Esophagus squamous epithelium (tissue), 5 donors: Measurements from ENCODE around the gene CUL5. TPM values are rescaled to one million over a fixed set of nuclear protein-coding genes. Genes with fewer than 3 reads are reported as not detected.
"Not testable (repeated sequence)": the region's sequence is repeated elsewhere in the genome, so short reads cannot be mapped to it uniquely, and the experiment has no call there.

Experiments
- DNase-seq: peaks from one replicate; lab custom pipeline; 2025; lab: John Stamatoyannopoulos, UW
- H3K27ac ChIP-seq, 4 donors: fragments of 200-600 bp; sonication (generic); one replicate each; pipeline ENCODE4 v1.5.1; 2016 to 2019; ENCODE audit warnings: mild to moderate bottlenecking in 1 of 4
- H3K27me3 ChIP-seq, 4 donors: fragments of 200-600 bp; sonication (generic); 1 replicate in 3 of 4; 2 replicates in 1 of 4; pipeline versions ENCODE4 v1.5.1 to v1.6.0; 2017 to 2021; ENCODE audit warnings: antibody characterized with exemption in 1 of 4
- H3K36me3 ChIP-seq, 3 donors: fragments of 200-600 bp; sonication (generic); one replicate each; pipeline ENCODE4 v1.5.1; 2016 to 2019
- H3K4me1 ChIP-seq, 3 donors: fragments of 200-600 bp; sonication (generic); one replicate each; pipeline ENCODE4 v1.5.1; 2017 to 2019
- H3K4me3 ChIP-seq, 4 donors: fragments of 200-600 bp; sonication (generic); 1 replicate in 3 of 4; 2 replicates in 1 of 4; pipeline ENCODE4 v1.5.1; 2016 to 2019; ENCODE audit warnings: mild to moderate bottlenecking in 2 of 4, moderate library complexity in 1 of 4
- H3K9me3 ChIP-seq, 3 donors: fragments of 200-600 bp; sonication (generic); one replicate each; pipeline ENCODE4 v1.5.1; 2016 to 2019
- POLR2A ChIP-seq, 4 donors: fragments of 450-650 bp; IDR thresholded peaks; one replicate each; pipeline ENCODE4 v1.6.1; 2017; ENCODE audit warnings: antibody characterized with exemption in 4 of 4, mild to moderate bottlenecking in 4 of 4, moderate library complexity in 3 of 4
- WGBS, 2 donors: methylation state at CpG; one replicate each; pipeline ENCODE4 v1.1.5; 2018; 5-methylcytosine and 5-hydroxymethylcytosine counted together
- intact Hi-C: fragments of 100-400 bp; cut with DNase I; formaldehyde crosslinking; loops from one replicate; pipeline ENCODE4 v1.15.0; 2022
- total RNA-seq, 4 donors: library from RNA; depleted of rRNA; stranded (reverse); fragments of >200 nt; gene quantifications; one replicate each; pipeline ENCODE4 v1.1.0, GENCODE V29; 2016
- TF ChIP-seq, protein P1 (sequence below), 6 experiments: fragments of 450-650 bp in 4 of 6; fragments of 200-600 bp in 2 of 6; sonication (generic) in 2 of 6; IDR thresholded peaks; one replicate each; pipeline ENCODE4 v1.5.1; 2016 to 2019; ENCODE audit warnings: antibody characterized with exemption in 6 of 6, mild to moderate bottlenecking in 4 of 6, moderate library complexity in 4 of 6
- donor health status: DM: yes; HTN: yes; CAD: no.

Gene CUL5
- total RNA-seq, 4 donors from 2014 or later, result 19.4 to 34.3 (median 31.7) TPM

DNA sequence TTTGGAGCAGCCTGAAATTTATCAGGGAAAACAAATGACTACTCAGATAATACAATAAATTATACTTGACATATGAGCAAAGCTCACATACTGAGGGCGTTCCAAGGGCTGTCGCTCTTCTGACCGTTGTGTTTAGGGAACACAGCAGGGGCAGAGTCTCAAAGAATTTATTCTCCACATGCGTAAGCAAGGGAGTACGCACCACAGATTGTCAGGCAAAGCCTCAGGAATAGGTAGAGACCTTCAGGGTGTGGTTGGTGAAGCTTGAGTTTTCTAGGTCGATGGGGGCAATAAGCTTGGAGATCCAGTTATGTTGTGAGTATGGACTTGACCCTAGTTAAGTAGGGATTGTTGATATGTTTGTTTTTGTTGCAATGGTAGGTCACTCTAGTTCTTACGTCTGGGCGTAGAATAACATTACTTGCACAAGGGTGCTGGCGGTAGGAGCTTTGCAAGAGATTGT, 113.5 kb downstream of the CUL5 start:
- no peak for DNase-seq
- Histone ChIP-seq H3K27me3 (no peaks in the 10 kb centered on the region), H3K36me3 (no peaks in the 10 kb centered on the region), H3K4me3 (peak overlapping the region; percentile 65 to 92 (median 80)), H3K9me3 (no peaks in the 10 kb centered on the region), H3K4me1 (peaks cover 9 to 49% (median 20%) of the 10 kb centered on the region in 3 donors), H3K27ac (peak overlapping the region; percentile 87 to 96 (median 92))
- intact Hi-C loops, result no loop called here
- WGBS, 2 donors, result 43 to 49% methylated on average over 9 of the region's 9 CpGs
- TF ChIP-seq, protein P1, sequence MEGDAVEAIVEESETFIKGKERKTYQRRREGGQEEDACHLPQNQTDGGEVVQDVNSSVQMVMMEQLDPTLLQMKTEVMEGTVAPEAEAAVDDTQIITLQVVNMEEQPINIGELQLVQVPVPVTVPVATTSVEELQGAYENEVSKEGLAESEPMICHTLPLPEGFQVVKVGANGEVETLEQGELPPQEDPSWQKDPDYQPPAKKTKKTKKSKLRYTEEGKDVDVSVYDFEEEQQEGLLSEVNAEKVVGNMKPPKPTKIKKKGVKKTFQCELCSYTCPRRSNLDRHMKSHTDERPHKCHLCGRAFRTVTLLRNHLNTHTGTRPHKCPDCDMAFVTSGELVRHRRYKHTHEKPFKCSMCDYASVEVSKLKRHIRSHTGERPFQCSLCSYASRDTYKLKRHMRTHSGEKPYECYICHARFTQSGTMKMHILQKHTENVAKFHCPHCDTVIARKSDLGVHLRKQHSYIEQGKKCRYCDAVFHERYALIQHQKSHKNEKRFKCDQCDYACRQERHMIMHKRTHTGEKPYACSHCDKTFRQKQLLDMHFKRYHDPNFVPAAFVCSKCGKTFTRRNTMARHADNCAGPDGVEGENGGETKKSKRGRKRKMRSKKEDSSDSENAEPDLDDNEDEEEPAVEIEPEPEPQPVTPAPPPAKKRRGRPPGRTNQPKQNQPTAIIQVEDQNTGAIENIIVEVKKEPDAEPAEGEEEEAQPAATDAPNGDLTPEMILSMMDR (IDR thresholded peaks at IDR 0.05), result no peak
- no peak for TF ChIP-seq POLR2A (IDR thresholded peaks at IDR 0.05)

DNA sequence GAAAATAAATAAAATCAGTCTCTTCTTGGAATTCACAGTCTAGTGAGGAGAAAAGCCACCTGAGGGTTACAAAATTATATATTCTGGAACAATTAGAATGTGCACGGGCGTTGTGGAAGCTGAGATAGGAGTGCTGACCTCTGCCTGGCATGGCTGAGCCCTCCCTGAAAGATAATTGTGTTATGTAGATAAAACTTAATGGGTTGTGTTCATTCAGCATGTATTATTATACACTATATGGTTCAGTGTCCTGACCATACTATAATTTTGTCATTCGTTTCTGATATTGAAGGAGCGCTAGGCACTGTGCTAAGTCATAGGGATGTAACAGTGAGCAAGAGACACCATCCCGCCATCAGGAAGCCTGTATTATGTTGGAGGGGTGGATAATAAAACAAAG, 116.4 kb downstream of the CUL5 start:
- no peak overlapping the region for H3K27ac ChIP-seq
- no peak for TF ChIP-seq POLR2A (IDR thresholded peaks at IDR 0.05)
- TF ChIP-seq, protein P1 (IDR thresholded peaks at IDR 0.05), result no peak
- DNase-seq, result no peak
- no peak overlapping the region for H3K4me3 ChIP-seq
- no peaks in the 10 kb centered on the region for H3K9me3 ChIP-seq
- 92 to 93% methylated on average over 5 of the region's 5 CpGs for WGBS, 2 donors
- intact Hi-C loops, result no loop called here
- H3K27me3 ChIP-seq, result no peaks in the 10 kb centered on the region
- peaks cover 0 to 13% (median 0%) of the 10 kb centered on the region in 3 donors for H3K36me3 ChIP-seq
- peaks cover 9 to 49% (median 20%) of the 10 kb centered on the region in 3 donors for H3K4me1 ChIP-seq

DNA sequence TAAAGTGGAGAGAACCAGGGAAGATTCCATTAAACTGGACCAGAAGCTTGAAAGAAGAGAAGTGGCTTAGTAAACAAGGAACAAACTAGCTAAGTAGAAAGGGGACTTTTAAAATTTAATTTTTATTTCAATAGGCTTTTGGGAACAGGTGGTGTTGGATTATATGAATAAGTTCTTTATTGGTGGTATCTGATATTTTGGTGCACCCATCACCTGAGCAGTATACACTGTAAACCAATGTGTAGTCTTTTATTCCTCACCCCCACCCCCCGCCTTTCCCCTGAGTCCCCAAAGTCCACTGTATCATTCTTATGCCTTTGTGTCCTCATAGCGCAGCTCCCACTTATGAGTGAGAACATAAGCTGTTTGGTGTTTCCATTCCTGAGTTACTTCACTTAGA, 120.1 kb downstream of the CUL5 start:
- intact Hi-C loops, result no loop called here
- 90 to 97% methylated on average over 2 of the region's 2 CpGs for WGBS, 2 donors

DNA sequence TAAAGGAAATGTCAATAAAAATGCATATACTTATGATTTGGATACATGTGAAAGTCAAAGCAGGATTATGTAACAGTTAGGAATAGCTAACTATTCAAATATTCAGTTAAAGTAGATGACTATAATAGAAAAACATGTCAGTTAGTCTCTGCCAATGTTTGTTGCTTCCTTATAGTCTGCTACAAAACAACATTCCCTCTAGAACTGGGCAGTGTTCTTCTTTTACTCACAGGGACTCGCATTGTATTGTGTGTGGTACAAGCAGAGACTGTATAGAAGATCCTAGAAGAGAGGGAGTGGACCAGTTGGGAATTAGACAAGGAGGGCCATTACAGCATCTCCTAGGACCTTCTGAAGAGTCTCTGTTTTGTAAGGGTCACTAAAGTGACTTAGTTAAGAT, 123.3 kb downstream of the CUL5 start:
- peaks cover 0 to 61% (median 0%) of the 10 kb centered on the region in 3 donors for H3K36me3 ChIP-seq
- H3K27me3 ChIP-seq, result no peaks in the 10 kb centered on the region
- 86 to 87% methylated on average over 1 of the region's 1 CpG for WGBS, 2 donors
- intact Hi-C loops, result no loop called here
- no peak overlapping the region for H3K4me3 ChIP-seq
- H3K27ac ChIP-seq, result no peak overlapping the region
- DNase-seq, result no peak
- TF ChIP-seq POLR2A (IDR thresholded peaks at IDR 0.05), result no peak
- TF ChIP-seq, protein P1 (IDR thresholded peaks at IDR 0.05), result no peak
- H3K4me1 ChIP-seq, result peaks cover 0 to 25% (median 5%) of the 10 kb centered on the region in 3 donors
- H3K9me3 ChIP-seq, result no peaks in the 10 kb centered on the region

More for the DNA sequence above, 120.1 kb downstream of the CUL5 start:
- Histone ChIP-seq H3K27ac (no peak overlapping the region), H3K36me3 (peaks cover 0 to 34% (median 0%) of the 10 kb centered on the region in 3 donors), H3K4me3 (no peak overlapping the region), H3K27me3 (no peaks in the 10 kb centered on the region), H3K4me1 (peaks cover 8 to 24% (median 8%) of the 10 kb centered on the region in 3 donors), H3K9me3 (no peaks in the 10 kb centered on the region)
- no peak for DNase-seq
- TF ChIP-seq, protein P1 (IDR thresholded peaks at IDR 0.05), result no peak
- no peak for TF ChIP-seq POLR2A (IDR thresholded peaks at IDR 0.05)

DNA sequence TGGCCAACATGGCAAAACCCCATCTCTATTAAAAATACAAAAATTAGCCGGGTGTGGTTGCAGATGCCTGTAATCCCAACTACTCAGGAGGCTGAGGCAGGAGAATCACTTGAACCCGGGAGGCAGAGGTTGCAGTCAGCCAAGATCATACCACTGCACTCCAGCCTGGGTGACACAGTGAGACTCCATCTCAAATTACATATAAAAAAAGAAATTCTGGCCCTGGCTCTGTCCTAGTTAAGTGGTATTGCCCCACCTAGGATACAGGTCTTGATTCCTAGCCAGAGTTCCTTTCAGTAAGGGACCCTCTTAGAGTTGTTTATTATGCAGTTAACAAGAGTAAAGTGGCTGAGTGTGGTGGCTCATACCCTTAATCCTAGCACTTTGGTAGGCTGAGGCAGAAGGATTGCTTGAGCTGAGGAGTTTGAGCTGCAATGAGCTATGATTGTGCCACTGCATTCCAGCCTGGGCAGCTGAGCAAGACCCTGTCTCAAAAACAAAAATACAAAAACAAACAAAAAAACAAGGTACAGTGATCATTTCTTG, 124.4 kb downstream of the CUL5 start:
- intact Hi-C loops, H3K27me3 ChIP-seq, H3K9me3 ChIP-seq, H3K4me3 ChIP-seq, DNase-seq, H3K27ac ChIP-seq: not testable (repeated sequence)
- 100% methylated on average over 2 of the region's 2 CpGs for WGBS, 2 donors
- Histone ChIP-seq H3K4me1 (peaks cover 0 to 25% (median 5%) of the 10 kb centered on the region in 3 donors), H3K36me3 (peaks cover 0 to 64% (median 0%) of the 10 kb centered on the region in 3 donors)
